ENCODE measurements around the gene SLC35A4. TPM values are rescaled to one million over a fixed set of nuclear protein-coding genes. Genes with fewer than 3 reads are reported as not detected.
A peak's percentile ranks its signal among the peaks of the same experiment; 100 is the strongest.

The SLC35A4 gene
- total and polyA plus RNA-seq, 2 of the 13 experiments (the other 11 are each of a cell fraction or from before 2014, with no cell fraction given): 0.71 to 4.0 TPM

GRCh38 chr5:140549237-140550144 lies 15.1 kb upstream of the SLC35A4 start (continued):
- TF ChIP-seq ZFY (CRISPR knock-in tag; IDR thresholded peaks at IDR 0.05) (0 out of 2 replicates have a peak, but pooled peaks have one; percentile 16), SKI (IDR thresholded peaks at IDR 0.05; ENCODE audit: partially characterized antibody) (no peak), ZNF740 (CRISPR knock-in tag; IDR thresholded peaks at IDR 0.05) (no peak), RBM22 (optimal IDR thresholded peaks at IDR 0.05; ENCODE audit: low read length) (peak; percentile 70), TCF7L2 (IDR thresholded peaks at IDR 0.05; ENCODE audit: low read depth, low read length) (no peak), ATAD3A (CRISPR knock-in tag; IDR thresholded peaks at IDR 0.05) (no peak), XBP1 (CRISPR knock-in tag; IDR thresholded peaks at IDR 0.05) (no peak)

GRCh38 chr5:140550147-140551079 lies 14.2 kb upstream of the SLC35A4 start:
- ChIA-PET CTCF (ENCODE audit: low intra/inter-chr PET ratio, low total read pairs) (no interaction called here), POLR2A (interaction anchor here (1.6 kb wide), 1 partner anchor 169 kb away, joined by 6 read pairs; no protein-coding TSS in a partner anchor)
- Histone ChIP-seq H3K27me3 (ENCODE audit: control insufficient read depth in 1 of 2, insufficient read depth in 2 of 2, low read length in 2 of 2) (no peaks in the 10 kb centered on the region), H3K9ac (ENCODE audit: insufficient read depth, low read depth, low read length) (no peak overlapping the region), H3K9me3 (ENCODE audit: low read length) (no peaks in the 10 kb centered on the region), H3K36me3 (replicated peaks in 1 of 2; ENCODE audit: control insufficient read depth in 1 of 2, insufficient read depth in 2 of 2, low read length in 2 of 2) (peaks cover 12 to 46% of the 10 kb centered on the region in 2 experiments), H3K79me2 (ENCODE audit: insufficient read depth, low read length) (peaks cover 20% of the 10 kb centered on the region), H3K4me3 (replicated peaks in 1 of 3; ENCODE audit: insufficient read depth in 1 of 3, low read depth in 2 of 3, low read length in 3 of 3) (no peak overlapping the region), H3K4me2 (ENCODE audit: low read depth, low read length) (no peak overlapping the region), H3K27ac (ENCODE audit: extremely low read length, insufficient read depth, low read length) (no peak overlapping the region), H4K20me1 (ENCODE audit: insufficient read depth, low read length) (no peaks in the 10 kb centered on the region; the same call in none of the 2 replicates), H2AFZ (ENCODE audit: low read length) (no peak overlapping the region), H3K4me1 (ENCODE audit: insufficient read depth, low read length) (peaks cover 44% of the 10 kb centered on the region)
- in situ Hi-C loops (cut with HindIII; ENCODE audit: extremely low pct_ligation_motif_present, low pct_unique_long_range_greater_than_20kb) (no loop called here), intact Hi-C loops (cut with micrococcal nuclease; ENCODE audit: unreplicated experiment) (no loop called here)
- FAIRE-seq (no peak), ATAC-seq (no peak), DNase-seq (ENCODE audit: low spot score) (no peak)
- BruUV-seq (replicated peaks): no TSS peak
- WGBS (ENCODE audit: low lambda C conversion rate): 97% methylated on average over 11 of the region's 11 CpGs
- TF ChIP-seq TBP (CRISPR knock-in tag; IDR thresholded peaks at IDR 0.05) (no peak), SRF (IDR thresholded peaks at IDR 0.05; ENCODE audit: low read depth, low read length) (no peak), ZNF549 (CRISPR knock-in tag; IDR thresholded peaks at IDR 0.05) (no peak), POLR2G (IDR thresholded peaks at IDR 0.05; ENCODE audit: low read depth, low read length) (0 out of 2 replicates have a peak, but pooled peaks have one; percentile 21), ZNF33A (CRISPR knock-in tag; IDR thresholded peaks at IDR 0.05; ENCODE audit: borderline replicate concordance) (no peak), MXI1 (IDR thresholded peaks at IDR 0.05; ENCODE audit: borderline replicate concordance, low read depth, low read length) (no peak), RBFOX2 (IDR thresholded peaks at IDR 0.05; ENCODE audit: low read depth, low read length) (peak; percentile 2; the same call in 1 of the 2 replicates), POLR2A (IDR thresholded peaks at IDR 0.05; ENCODE audit: insufficient read depth in 1 of 2, low read depth in 2 of 2, low read length in 2 of 2) (peak; percentile 22 to 30; a peak in 1 of 4 replicates), ATF4 (CRISPR knock-in tag; IDR thresholded peaks at IDR 0.05) (no peak), SNRNP70 (IDR thresholded peaks at IDR 0.05; ENCODE audit: low read depth, low read length) (no peak), FOXO4 (CRISPR knock-in tag; conservative IDR thresholded peaks at IDR 0.05) (no peak), PAF1 (CRISPR knock-in tag; IDR thresholded peaks at IDR 0.05) (0 out of 2 replicates have a peak, but pooled peaks have one; percentile 47)

All from HepG2 (cell line).